Loucy (cell line): ENCODE results near the gene ARHGAP25.

Source experiments
- H2AFZ ChIP-seq: fragments of 200-600 bp; sonication (generic); 2 replicates; pipeline ENCODE4 v1.6.0; 2016; ENCODE audit warnings: antibody characterized with exemption, mild to moderate bottlenecking, low read length, moderate library complexity
- H3F3A ChIP-seq: fragments of 200-600 bp; 2 replicates; pipeline ENCODE4 v1.6.0; 2016; ENCODE audit warnings: antibody characterized with exemption, low read depth, mild to moderate bottlenecking
- H3K27me3 ChIP-seq: fragments of 200-600 bp; sonication (generic); 2 replicates; pipeline ENCODE4 v1.6.1; 2014; ENCODE audit warnings: low read length, mild to moderate bottlenecking; ENCODE audit not compliant: insufficient read depth, poor library complexity, severe bottlenecking
- H3K36me3 ChIP-seq: fragments of 200-600 bp; sonication (generic); 2 replicates; pipeline ENCODE4 v1.6.1; 2016; ENCODE audit warnings: low read length; ENCODE audit not compliant: insufficient read depth
- H3K4me1 ChIP-seq: fragments of 200-600 bp; sonication (generic); 2 replicates; pipeline ENCODE4 v1.5.1; 2014; ENCODE audit warnings: low read length, mild to moderate bottlenecking; ENCODE audit not compliant: insufficient read depth, poor library complexity, severe bottlenecking
- H3K4me2 ChIP-seq: fragments of 200-600 bp; sonication (generic); 2 replicates; pipeline ENCODE4 v1.6.0; 2014; ENCODE audit warnings: antibody characterized with exemption, low read length, low read depth, mild to moderate bottlenecking; ENCODE audit not compliant: poor library complexity, severe bottlenecking
- H3K4me3 ChIP-seq: fragments of 200-600 bp; sonication (generic); 2 replicates; pipeline ENCODE4 v1.5.1; 2014; ENCODE audit warnings: low read length, mild to moderate bottlenecking, mixed read lengths; ENCODE audit not compliant: poor library complexity, severe bottlenecking
- H3K79me2 ChIP-seq: fragments of 200-600 bp; sonication (generic); 2 replicates; pipeline ENCODE4 v1.6.1; 2014; ENCODE audit warnings: low read length; ENCODE audit not compliant: insufficient read depth
- H3K9ac ChIP-seq: fragments of 200-600 bp; sonication (generic); 2 replicates; pipeline ENCODE4 v1.6.0; 2014; ENCODE audit warnings: mild to moderate bottlenecking, low read depth, low read length, moderate library complexity; ENCODE audit not compliant: poor library complexity, severe bottlenecking
- H3K9me2 ChIP-seq: fragments of 200-600 bp; sonication (generic); replicated peaks from 2 replicates; pipeline ENCODE4 v1.6.1; 2016; ENCODE audit warnings: low read depth, low read length, mixed read lengths
- H3K9me3 ChIP-seq: fragments of 200-600 bp; sonication (generic); 2 replicates; pipeline ENCODE4 v1.6.1; 2014; ENCODE audit warnings: mild to moderate bottlenecking, antibody characterized with exemption, low read length, low read depth; ENCODE audit not compliant: insufficient read depth
- H4K20me1 ChIP-seq: fragments of 200-600 bp; sonication (generic); 2 replicates; pipeline ENCODE4 v1.6.0; 2014; ENCODE audit warnings: antibody characterized with exemption, low read length, mild to moderate bottlenecking; ENCODE audit not compliant: insufficient read depth, poor library complexity, severe bottlenecking
- CTCF ChIP-seq: fragments of 200-600 bp; sonication (generic); conservative IDR thresholded peaks from 2 replicates; pipeline ENCODE4 v1.5.1; 2014; ENCODE audit warnings: mild to moderate bottlenecking, antibody characterized with exemption, low read length
- EZH2phosphoT487 ChIP-seq: fragments of 200-600 bp; IDR thresholded peaks from 2 replicates; pipeline ENCODE4 v1.6.1; 2018; ENCODE audit warnings: antibody characterized with exemption, mild to moderate bottlenecking, moderate library complexity, borderline replicate concordance

ARHGAP25 gene

GRCh38 chr2:68746408-68746807, 11.8 kb downstream of the ARHGAP25 start:
- H3K79me2 ChIP-seq, result peaks cover 92% of the 10 kb centered on the region

GRCh38 chr2:68747413-68747812, 12.8 kb downstream of the ARHGAP25 start:
- H3K9me2 ChIP-seq, result no peaks in the 10 kb centered on the region
- H3K79me2 ChIP-seq, result peaks cover 88% of the 10 kb centered on the region
- 0 out of 2 replicates have a peak, but pooled peaks cover 3% of the 10 kb centered on the region for H3K36me3 ChIP-seq
- H3K4me2 ChIP-seq, result peak overlapping the region; percentile 29
- H3K9me3 ChIP-seq, result no peaks in the 10 kb centered on the region
- no peaks in the 10 kb centered on the region for H3F3A ChIP-seq
- H3K27me3 ChIP-seq, result no peaks in the 10 kb centered on the region
- TF ChIP-seq EZH2phosphoT487 (no peak), CTCF (no peak)
- H2AFZ ChIP-seq, result no peak overlapping the region
- peaks cover 79% of the 10 kb centered on the region for H3K4me1 ChIP-seq
- peak overlapping the region; percentile 42 for H3K9ac ChIP-seq
- no peak overlapping the region for H3K4me3 ChIP-seq
- no peaks in the 10 kb centered on the region for H4K20me1 ChIP-seq

More at GRCh38 chr2:68746408-68746807, 11.8 kb downstream of the ARHGAP25 start:
- H3K9me2 ChIP-seq, result no peaks in the 10 kb centered on the region
- H3K4me1 ChIP-seq, result peaks cover 80% of the 10 kb centered on the region
- no peak overlapping the region for H2AFZ ChIP-seq
- H3K4me2 ChIP-seq, result no peak overlapping the region
- no peaks in the 10 kb centered on the region for H3K27me3 ChIP-seq
- no peaks in the 10 kb centered on the region for H3K9me3 ChIP-seq
- no peaks in the 10 kb centered on the region for H3F3A ChIP-seq
- H3K36me3 ChIP-seq, result 0 out of 2 replicates have a peak, but pooled peaks cover 3% of the 10 kb centered on the region
- no peak for TF ChIP-seq CTCF
- TF ChIP-seq EZH2phosphoT487, result no peak
- no peak overlapping the region for H3K9ac ChIP-seq
- H4K20me1 ChIP-seq, result no peaks in the 10 kb centered on the region
- no peak overlapping the region for H3K4me3 ChIP-seq

GRCh38 chr2:68747900-68748299, 13.3 kb downstream of the ARHGAP25 start:
- Histone ChIP-seq H3K4me1 (peaks cover 79% of the 10 kb centered on the region), H3K36me3 (0 out of 2 replicates have a peak, but pooled peaks cover 3% of the 10 kb centered on the region), H4K20me1 (no peaks in the 10 kb centered on the region), H3K27me3 (no peaks in the 10 kb centered on the region), H3K4me2 (peak overlapping the region; percentile 29), H3K79me2 (peaks cover 87% of the 10 kb centered on the region), H3K9ac (peak overlapping the region; percentile 42), H3F3A (no peaks in the 10 kb centered on the region), H3K9me2 (no peaks in the 10 kb centered on the region), H3K9me3 (no peaks in the 10 kb centered on the region), H2AFZ (no peak overlapping the region), H3K4me3 (no peak overlapping the region)
- TF ChIP-seq CTCF (no peak), EZH2phosphoT487 (no peak)
